NCI-H748 (cell line): Measurements from ENCODE around the gene PAAF1.
"Not testable (repeated sequence)": the region's sequence is repeated elsewhere in the genome, so short reads cannot be mapped to it uniquely, and the experiment has no call there.

Experiments
- DNase-seq: peaks from one replicate; lab custom pipeline; 2025; ENCODE audit not compliant: unreplicated experiment; lab: John Stamatoyannopoulos, UW

PAAF1 gene

DNA sequence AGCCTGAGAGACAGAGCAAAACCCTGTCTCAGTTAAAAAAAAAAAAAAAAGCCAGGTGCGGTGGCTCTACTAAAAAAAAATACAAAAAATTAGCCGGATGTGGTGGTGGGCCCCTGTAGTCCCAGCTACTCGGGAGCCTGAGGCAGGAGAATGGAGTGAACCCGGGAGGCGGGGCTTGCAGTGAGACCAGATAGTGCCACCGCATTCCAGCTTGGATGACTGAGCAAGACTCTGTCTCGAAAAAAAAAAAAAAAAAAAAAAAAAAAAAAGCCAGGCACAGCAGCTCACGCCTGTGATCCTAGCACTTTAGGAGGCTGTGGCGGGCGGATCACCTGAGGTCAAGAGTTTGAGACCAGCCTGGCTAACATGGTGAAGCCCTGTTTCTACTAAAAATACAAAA, 3.6 kb downstream of the PAAF1 start:
- DNase-seq = not testable (repeated sequence)

DNA sequence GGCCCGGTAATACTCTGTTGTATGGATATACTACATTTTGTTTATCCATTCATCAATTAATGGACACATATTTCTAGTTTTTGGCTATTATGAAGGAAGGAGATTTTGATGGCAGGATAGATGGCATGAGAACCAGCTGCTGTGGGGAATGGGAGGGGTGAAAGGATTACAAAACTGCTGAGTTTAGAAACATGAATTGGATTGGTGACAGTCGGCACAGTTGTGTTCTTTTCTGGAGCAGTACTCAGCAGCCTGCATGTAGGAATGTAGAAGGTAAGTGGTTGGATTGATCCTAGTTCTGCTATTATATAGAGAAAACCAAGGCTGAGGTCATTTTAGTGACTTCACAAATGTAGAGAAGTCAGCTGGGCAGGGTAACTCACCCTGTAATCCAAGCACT, 7.1 kb downstream of the PAAF1 start:
- DNase-seq = no peak

DNA sequence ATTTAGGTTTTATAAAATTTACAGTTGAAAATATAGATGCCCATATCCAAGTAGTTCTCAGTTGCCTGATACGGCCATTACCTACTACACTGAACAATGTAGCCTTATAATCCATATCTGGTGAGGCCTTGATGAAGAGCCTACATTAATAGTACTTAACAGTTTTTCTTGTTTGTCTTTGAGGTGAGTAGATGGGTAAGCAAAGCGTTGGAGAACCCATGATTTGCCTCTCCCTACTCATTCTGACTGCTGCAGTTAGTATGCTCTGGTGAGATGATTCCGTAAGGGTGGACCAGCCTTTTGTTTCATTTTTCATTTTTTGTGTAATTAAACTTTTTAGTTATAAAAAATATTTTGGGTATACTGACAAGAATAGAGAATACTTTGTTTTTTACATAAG, 11.4 kb downstream of the PAAF1 start:
- DNase-seq = no peak

DNA sequence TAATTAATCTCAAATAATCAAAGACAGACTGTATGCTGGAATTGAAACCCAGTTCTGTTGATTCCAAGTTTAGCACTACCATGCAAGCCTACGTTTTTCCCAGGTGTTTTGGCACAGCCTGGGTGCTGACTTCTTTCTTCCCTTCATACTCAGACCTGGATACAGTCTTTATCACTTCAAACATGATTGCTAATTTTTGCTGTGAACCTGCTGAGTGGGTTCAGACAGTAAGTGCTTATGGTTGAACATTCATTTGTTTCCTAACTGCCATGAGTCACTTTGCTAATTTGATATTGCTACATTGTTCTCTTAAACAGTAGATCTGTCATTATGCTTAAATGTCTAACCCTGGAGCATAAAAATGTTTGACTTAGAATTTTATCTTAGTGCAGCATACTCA, 12.2 kb downstream of the PAAF1 start:
- DNase-seq = no peak

DNA sequence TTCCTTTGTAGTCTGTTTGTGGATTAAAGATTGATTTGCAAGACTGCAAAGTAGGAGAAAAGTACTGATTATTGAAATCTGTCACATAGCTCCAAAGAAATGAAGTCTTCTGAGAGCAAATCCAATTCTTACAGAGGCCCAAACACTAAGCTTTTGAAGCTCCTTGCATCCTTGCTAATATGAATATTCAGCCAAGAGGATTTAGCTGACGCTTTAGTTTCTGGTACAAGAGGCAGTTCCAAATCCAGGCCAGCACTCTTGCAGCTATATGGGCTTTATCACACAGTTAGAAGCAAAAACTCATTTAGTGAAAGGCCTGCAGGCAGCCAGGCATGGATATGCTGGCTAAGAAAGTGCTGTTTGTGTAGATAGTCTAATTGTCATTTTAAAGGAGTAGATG, 12.7 kb downstream of the PAAF1 start:
- DNase-seq = no peak

DNA sequence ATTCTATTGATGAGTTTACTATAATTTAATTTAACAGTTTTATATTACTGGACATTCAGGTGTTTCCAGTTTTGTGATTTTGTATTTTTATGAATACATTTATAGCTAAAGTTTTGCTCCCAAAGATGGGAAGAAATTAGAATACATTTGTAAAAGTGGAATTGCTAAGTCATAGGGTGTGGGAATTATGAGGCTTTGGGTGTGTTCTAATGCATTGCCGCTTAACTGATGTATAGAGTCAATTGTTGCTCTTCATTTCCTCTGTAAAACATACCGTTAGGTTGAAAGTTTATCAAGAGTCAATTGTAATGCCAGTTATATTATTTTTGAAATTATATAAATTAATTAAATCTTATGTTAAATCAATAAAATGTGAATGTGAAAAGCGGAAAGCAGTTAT, 16.2 kb downstream of the PAAF1 start:
- no peak for DNase-seq

DNA sequence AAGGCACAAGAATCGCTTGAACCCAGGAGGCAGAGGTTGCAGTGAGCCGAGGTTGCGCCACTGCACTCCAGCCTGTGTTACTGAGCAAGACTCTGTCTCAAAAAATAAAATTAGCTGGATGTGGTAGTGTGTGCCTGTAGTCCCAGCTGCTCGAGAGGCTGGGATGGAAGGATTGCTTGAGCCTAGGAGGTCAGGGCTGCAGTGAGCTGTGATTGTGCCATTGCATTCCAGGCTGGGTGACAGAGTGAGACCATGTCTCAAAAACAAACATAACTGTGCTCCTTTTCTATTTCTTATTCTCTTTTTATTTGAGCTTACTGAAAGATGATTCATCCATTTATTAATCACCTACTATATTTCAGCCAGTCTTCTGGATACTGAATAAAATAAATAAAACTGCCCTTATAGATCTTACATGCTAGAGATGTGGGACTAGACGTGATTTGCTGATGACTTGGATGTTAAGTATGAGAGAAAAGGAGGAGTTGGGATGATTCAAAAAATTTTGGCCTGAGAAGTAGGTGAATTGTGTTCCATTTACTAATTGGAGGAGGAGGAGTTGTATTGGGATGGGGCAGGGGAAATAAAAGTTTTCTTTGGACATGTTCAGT, 18.0 kb downstream of the PAAF1 start:
- no peak for DNase-seq

DNA sequence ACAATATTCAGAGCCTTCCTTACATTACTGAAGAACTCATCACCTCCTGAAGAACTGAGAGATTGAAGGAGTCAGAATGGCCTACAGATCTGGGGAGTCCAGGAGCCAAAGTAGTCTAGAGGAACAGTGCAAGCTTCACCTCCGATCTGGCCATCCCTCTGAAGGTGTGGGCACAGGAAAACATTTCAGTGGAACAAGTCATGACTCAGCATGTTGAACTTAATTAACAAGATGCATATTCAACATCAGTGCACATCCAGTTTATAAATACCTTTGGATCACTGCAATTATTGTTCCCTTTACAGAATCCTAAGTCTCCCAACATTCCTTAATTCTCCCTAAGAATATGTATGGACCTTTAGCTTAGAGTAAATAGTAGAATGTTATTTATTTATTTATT, 25.5 kb downstream of the PAAF1 start:
- DNase-seq = no peak

DNA sequence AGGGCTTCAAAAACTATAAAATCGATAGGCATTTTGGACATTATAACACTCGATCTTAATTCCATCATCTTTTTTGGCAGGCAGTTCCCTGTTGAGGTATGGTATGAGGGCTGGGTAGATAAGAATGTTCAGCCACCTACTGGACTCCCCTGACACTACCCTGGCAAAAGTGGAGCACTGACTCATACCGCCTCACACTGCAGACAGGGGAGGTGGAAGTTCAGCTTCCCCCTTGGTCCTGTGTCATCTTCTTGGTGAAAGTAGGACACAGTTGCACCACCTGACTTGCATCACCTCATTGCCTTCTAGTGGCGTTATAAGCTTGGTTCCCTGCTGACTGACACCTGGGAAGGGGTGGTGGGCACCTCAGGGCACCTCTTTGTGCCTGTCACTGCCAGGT, 30.4 kb downstream of the PAAF1 start:
- DNase-seq = no peak

DNA sequence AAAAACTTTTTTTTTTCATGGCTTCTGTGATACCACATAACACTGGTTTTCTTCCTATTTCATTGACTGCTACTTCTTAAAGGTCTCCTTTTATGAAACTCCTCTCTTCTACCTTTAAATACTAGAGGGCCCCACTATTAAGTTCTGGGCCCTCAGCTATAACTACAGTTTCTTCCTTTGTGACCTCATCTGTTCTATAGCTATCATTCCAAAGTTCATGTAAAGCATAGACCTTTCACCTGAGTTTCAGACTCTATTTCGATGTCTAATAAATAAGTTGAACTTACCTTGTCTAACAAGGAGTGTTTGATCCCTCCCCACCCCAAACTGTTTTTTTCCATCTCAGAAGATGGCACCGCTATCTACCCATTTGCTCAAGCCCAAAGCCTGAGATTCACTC, 35.2 kb downstream of the PAAF1 start:
- DNase-seq = no peak

DNA sequence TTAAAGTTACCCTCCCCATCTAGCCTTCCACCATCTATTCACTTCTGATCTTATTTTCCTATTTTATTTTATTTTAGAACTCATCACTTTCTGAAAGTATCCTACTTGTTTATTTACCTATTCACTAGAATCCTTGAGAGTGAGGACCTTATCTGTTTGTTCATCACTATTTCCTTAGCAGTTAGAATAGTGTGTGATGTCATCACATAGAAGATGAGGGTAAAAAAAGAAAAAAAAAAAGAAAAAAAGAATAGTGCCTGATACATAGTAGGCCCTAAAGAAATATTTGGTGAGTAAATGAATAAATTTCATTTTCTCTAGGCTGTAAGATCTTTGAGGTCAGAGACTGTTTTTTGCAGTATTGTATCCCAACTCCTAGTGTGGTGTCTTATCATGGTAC, 36.7 kb downstream of the PAAF1 start:
- DNase-seq = no peak

DNA sequence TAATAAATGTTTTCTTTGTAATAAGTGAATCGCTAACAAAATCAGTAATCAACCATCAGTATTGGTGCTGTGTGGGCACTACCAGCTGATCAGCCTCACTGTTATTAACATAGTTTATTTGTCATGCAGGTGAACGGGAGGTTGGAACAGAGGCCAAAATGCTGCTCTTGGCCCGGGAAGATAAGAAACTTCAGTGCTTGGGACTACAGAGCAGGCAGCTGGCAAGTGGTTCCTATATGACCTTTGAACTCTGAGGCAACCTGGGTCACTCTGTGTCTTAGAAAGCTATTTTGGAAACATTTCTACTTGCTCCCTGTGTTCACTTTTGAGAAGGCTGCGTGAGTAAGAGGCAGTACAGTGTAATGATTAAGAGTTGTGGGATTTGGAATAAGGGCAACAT, 37.5 kb downstream of the PAAF1 start:
- no peak for DNase-seq

DNA sequence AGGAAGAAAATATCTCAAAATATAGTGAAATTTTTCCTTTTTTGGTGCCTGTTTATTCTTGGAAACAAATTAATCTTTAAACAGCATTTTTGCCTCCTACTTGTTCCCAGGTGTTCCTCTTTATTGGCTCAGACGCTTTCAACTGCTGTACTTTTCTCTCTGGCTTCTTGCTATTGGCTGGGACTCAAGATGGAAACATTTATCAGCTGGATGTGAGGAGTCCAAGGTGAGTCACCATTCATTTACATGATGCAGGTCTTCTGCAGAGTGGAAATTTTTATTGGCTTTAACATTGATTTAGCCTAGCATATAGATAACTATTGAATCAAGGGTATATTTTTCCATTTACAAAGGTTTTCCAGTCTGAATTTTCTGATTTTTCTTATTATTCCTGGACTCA, 39.6 kb downstream of the PAAF1 start:
- DNase-seq = no peak

DNA sequence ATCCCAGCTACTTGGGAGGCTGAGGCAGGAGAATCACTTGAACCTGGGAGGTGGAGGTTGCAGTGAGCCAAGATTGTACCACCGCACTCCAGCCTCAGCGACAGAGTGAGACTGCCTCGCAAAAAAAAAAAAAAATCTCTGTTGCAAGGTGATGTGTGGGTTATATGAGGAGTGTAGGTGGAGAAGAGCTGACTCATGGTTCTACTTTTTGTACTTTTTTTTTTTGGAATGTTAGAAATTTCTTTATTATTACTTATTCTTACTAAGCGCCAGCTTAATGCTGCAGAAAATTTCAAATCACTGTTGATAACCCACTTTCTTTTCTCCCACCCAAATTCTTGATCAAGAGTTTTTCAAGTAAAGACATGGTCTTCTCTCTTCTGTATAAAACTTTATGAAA, 44.4 kb downstream of the PAAF1 start:
- no peak for DNase-seq

DNA sequence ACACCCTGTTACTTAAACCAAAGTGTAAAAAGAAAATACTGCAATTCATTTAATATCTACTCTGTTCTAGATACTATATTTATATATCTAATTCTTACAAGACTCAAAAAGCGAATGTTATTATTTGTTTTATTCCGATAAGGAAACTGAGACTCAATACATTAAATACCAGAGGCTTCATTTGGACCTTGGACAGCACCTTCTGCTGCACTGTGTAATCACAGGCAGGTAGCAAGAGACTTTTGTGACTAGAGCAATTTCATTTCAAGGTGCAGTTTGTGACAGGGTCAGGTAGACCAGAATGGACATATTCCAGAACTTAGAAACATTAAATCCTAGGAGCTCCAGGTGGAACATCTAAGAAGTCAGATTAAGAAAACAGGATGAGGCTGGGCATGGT, 52.6 kb downstream of the PAAF1 start:
- DNase-seq = no peak

DNA sequence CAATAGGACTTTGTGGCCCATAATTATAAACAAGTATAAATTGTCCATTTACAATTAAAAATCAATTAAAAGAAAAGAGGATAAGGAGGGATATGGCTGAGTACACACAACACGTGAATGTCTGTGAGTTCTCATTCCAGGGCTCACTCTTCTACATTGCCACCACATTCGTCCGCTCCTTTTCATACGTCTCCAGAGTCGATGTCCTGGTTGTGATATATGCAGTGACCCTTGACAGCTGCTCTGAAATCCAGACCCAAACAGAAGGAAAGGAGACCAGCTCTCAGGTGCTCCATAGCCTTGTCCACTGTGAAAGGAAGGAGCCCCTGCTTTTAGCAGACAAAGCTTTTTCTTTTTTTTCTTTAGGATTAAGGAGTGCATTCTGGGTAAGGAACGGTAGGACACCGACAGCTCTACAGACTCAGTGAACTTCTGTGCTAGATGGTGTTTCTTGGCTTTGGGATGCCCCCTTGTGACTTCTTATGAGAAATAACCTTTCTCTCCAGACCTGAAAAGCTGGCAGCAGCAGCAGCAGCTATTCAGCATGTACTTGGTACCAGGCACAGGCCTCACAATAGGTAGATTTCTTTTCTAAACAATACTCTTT, 54.3 kb downstream of the PAAF1 start:
- peak; percentile 56 for DNase-seq

DNA sequence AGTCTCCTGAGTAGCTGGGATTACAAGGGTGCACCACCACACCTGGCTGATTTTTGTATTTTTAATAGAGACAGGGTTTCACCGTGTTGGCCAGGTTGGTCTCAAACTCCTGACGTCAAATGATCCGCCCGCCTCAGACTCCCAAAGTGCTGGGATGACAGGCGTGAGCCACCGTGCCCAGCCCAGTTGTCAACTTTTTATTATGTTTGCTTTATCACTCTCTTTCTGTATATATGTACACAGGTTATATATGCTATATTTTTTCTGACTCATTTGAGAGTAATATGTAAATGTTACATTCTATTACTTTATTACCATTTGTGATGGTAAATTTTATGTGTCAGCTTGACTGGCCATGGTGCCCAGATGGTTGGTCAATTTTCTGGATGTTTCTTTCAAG, 55.2 kb downstream of the PAAF1 start:
- DNase-seq = no peak

DNA sequence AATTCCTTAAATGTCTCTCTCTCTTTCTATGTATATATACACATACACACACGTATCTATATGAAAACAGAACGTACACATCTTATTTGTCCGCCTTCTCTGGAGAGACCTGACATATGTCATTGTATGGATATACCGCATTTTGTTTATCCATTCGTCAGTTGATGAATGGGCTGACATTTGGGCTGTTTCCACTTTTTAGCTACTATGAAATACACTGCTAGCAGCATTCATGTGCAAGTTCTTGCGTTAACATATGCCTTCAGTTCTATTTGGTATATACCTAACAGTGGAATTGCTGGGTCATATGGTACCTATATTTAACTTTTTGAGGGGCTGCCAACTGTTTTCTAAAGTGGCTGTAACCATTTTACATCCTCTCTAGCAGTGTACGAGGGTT, 56.0 kb downstream of the PAAF1 start:
- no peak for DNase-seq

DNA sequence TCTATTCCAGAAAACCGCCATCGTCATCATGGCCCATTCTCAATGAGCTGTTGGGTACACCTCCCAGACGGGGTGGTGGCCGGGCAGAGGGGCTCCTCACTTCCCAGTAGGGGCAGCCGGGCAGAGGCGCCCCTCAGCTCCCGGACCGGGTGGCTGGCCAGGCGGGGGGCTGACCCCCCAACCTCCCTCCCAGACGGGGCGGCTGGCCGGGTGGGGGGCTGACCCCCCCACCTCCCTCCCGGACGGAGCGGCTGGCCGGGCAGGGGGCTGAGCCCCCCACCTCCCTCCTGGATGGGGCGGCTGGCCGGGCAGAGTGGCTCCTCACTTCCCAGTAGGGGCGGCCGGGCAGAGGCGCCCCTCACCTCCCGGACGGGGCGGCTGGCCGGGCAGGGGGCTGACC, 59.2 kb downstream of the PAAF1 start:
- DNase-seq = not testable (repeated sequence)

DNA sequence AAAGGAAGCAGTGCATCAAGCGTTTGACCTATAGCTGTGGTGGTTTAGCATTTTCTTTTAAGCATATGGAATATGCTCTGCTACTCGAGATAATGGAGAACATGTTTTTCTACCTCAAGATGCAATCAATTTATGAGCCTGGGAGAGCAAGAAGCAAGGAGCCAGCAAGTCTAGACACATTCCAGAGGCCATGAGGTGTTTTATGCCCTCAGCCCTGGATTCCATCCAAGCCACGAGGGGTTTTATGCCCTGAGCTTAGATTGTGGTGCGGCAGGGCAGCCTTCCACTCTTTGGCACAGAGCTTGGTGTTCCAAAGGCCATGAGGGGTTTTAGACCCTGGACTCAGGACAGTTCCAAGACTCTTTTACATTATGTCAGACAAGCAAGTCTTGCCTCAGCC, 62.3 kb downstream of the PAAF1 start:
- DNase-seq = no peak

DNA sequence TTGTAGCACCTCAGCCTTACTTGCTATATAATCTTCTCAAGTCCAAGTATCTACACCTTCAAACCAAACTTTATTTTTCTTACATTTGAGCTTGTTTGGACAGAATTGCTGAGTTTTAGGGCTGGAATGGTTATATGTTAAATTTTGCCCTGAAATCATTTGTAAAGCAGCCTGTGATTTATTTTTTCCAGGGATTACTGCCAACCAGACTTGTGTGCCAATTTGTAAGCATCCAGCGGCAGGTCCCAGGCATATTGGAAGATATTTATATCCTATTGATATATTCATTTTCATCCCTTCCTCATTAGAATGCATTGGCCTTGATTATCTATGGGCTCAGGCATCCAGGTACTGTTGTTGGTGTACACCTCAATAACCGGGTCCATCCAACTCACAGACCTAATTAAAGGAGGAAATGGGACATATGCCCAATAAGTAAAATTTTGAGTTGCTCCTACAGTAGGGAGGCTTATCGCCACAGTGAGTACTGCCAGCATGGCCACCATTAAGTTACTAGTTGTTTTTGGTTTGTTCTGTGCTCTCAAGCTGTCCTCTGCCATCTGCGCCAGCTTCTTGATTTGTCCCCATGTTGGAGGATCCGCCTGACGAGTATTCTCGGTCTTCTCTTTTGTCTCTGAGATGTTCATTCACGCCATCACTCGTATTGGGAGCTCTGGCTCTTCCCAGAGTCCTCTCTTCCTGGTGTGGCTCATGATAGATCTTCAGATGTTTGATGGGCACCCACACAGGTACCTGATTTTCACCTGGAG, 64.2 kb downstream of the PAAF1 start:
- no peak for DNase-seq

DNA sequence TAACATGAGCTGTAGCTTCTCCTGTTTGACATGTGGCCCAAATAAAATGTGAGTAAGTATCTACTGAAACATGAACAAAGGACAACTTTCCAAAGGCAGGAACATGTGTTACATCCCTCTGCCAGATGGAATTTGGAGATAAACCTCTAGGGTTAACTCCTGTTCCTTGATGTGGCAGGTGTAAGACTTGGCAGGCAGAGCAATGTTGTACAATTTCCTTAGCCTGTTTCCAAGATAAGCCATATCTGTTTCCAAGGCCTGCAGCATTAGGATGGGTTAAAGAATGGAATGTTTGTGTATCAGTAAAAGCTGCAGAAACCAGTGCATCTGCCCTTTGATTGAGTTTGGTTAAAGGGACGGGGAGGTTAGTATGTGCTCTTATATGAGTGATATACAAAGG, 65.2 kb downstream of the PAAF1 start:
- no peak for DNase-seq

DNA sequence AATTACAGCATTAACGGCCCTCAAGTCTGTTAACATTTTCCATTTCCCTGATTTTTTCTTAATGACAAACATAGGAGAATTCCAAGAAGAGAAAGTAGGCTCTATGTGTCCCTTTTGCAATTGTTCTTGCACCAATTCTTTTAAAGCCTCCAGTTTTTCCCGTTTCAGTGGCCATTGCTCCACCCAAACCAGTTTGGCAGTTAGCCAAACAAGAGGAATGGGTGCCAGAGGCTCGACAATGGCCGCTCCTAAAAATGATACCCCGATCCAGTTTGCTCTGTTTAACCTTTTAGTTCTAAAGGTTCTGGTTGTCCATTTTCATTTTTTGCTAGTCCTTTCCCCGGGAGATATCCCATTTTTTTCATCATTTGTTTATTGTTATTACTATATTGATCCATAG, 67.3 kb downstream of the PAAF1 start:
- DNase-seq = peak; percentile 42
